Osteoblast (primary cell): Measurements from ENCODE around the gene LRRC14B. TPM values are rescaled to one million over a fixed set of nuclear protein-coding genes. Genes with fewer than 3 reads are reported as not detected.

Experiments used
- DNase-seq: peaks from one replicate; pipeline ENCODE4 v3.0.0; 2011; ENCODE audit warnings: low spot score, mixed read lengths; ENCODE audit not compliant: insufficient read length; ENCODE audit errors: missing footprints
- H2AFZ ChIP-seq: 2 replicates; pipeline ENCODE4 v1.6.0; 2011; ENCODE audit warnings: mild to moderate bottlenecking, low read length
- H3K27ac ChIP-seq: 2 replicates; pipeline ENCODE4 v1.5.1; 2011; ENCODE audit warnings: mild to moderate bottlenecking, low read depth, low read length, moderate library complexity
- H3K27me3 ChIP-seq: 2 replicates; pipeline ENCODE4 v1.6.0; 2012; ENCODE audit warnings: mild to moderate bottlenecking, control low read depth, inconsistent platforms, low read length, moderate library complexity; ENCODE audit not compliant: insufficient read depth
- H3K36me3 ChIP-seq: 2 replicates; pipeline ENCODE4 v1.5.1; 2011; ENCODE audit warnings: mild to moderate bottlenecking, low read length, control low read depth, moderate library complexity; ENCODE audit not compliant: insufficient read depth
- H3K4me1 ChIP-seq: 2 replicates; pipeline ENCODE4 v1.5.1; 2011; ENCODE audit warnings: mild to moderate bottlenecking, low read length, control low read depth, moderate library complexity; ENCODE audit not compliant: insufficient read depth
- H3K4me2 ChIP-seq: 2 replicates; pipeline ENCODE4 v1.6.0; 2011; ENCODE audit warnings: mild to moderate bottlenecking, low read length; ENCODE audit not compliant: insufficient read depth
- H3K4me3 ChIP-seq: fragments of 200-600 bp; sonication (generic); 3 replicates; pipeline ENCODE4 v1.5.1; 2012; ENCODE audit warnings: mild to moderate bottlenecking, low read length, inconsistent platforms; ENCODE audit not compliant: insufficient read depth
- H3K79me2 ChIP-seq: 2 replicates; pipeline ENCODE4 v1.6.0; 2012; ENCODE audit warnings: mild to moderate bottlenecking, low read length, control low read depth, inconsistent platforms; ENCODE audit not compliant: insufficient read depth
- H3K9me3 ChIP-seq: 2 replicates; pipeline ENCODE4 v1.5.1; 2011; ENCODE audit warnings: low read depth, low read length, control low read depth
- H4K20me1 ChIP-seq: 2 replicates; pipeline ENCODE4 v1.6.0; 2012; ENCODE audit warnings: mild to moderate bottlenecking, low read length, control low read depth; ENCODE audit not compliant: insufficient read depth
- CTCF ChIP-seq: IDR thresholded peaks from 2 replicates; pipeline ENCODE4 v1.5.1; 2011; ENCODE audit warnings: mild to moderate bottlenecking, low read depth, low read length, moderate library complexity; ENCODE audit errors: extremely low read depth
- total RNA-seq: library from RNA; depleted of rRNA; stranded (reverse); fragments of >200 nt; gene quantifications from 2 replicates; pipeline ENCODE4 v1.2.3, GENCODE V29; 2012

Gene LRRC14B
- total RNA-seq, 1 donor = under 0.01 TPM

GRCh38 chr5:185095-186070, 5.9 kb upstream of the LRRC14B start:
- H4K20me1 ChIP-seq = no peaks in the 10 kb centered on the region
- H3K27me3 ChIP-seq = peaks cover 23% of the 10 kb centered on the region
- peak; percentile 75 for DNase-seq
- H2AFZ ChIP-seq = no peak overlapping the region
- no peak overlapping the region for H3K4me3 ChIP-seq
- no peaks in the 10 kb centered on the region for H3K36me3 ChIP-seq
- H3K79me2 ChIP-seq = no peaks in the 10 kb centered on the region
- no peaks in the 10 kb centered on the region for H3K9me3 ChIP-seq
- H3K4me2 ChIP-seq = no peak overlapping the region
- peaks cover 4% of the 10 kb centered on the region for H3K4me1 ChIP-seq
- H3K27ac ChIP-seq = no peak overlapping the region
- TF ChIP-seq CTCF = no peak

DNA sequence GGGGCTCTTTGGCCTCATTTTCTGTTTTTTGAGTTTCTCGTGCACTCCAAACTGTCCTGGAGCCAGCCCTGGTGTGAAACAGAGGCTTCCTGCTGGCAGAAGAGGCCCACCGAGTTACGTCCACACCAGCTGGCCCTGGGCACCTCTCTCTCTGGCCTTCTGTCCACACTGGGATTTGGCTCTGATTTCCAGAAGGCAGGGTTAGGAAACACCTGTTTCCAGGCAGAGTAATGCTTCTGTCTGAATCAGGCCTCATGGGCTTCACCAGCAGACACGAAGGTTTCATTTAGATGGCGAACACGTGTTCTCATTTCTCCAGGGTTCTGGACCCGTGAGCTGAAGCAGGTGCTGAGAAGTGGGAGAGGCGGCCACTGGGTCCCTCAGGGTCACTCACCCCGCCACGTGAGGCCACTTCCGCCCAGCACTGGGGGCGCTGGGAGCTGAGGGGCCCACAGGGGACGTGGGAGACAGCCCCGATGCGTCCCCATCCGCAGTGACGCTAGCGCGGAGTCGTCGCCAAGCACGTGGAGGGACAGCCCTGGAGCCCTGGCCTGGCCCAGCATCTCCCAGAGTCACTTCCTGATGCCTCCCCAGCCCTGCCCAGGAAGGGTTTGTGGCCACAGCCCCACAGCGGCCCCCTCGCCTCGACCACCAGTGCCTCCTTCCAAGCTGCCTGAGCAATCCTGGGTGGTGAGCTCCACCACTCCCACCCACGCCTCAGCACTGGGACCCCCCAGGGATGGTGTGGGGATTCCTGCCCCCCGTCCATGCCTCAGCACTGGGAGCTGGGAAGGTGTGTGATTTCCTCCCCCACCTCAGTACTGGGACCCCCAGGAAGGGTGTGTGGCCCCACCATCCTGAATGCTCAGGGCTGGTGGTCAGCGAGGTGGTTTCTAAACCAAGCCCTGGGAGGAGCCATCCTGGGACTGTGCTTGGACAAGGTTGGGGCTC, 4.9 kb upstream of the LRRC14B start:
- Histone ChIP-seq H3K79me2 (no peaks in the 10 kb centered on the region), H3K9me3 (no peaks in the 10 kb centered on the region), H4K20me1 (peaks cover 4% of the 10 kb centered on the region), H3K27me3 (peaks cover 24% of the 10 kb centered on the region), H3K4me2 (no peak overlapping the region), H3K4me1 (peaks cover 4% of the 10 kb centered on the region), H3K27ac (no peak overlapping the region), H3K36me3 (no peaks in the 10 kb centered on the region), H3K4me3 (no peak overlapping the region), H2AFZ (no peak overlapping the region)
- no peak for TF ChIP-seq CTCF
- peak; percentile 83 for DNase-seq

GRCh38 chr5:187042-187431, 4.3 kb upstream of the LRRC14B start:
- Histone ChIP-seq H2AFZ (no peak overlapping the region), H3K4me3 (no peak overlapping the region), H3K27me3 (peaks cover 31% of the 10 kb centered on the region), H3K27ac (no peak overlapping the region), H3K4me2 (no peak overlapping the region), H3K9me3 (no peaks in the 10 kb centered on the region), H3K79me2 (no peaks in the 10 kb centered on the region), H3K4me1 (peaks cover 4% of the 10 kb centered on the region), H4K20me1 (peaks cover 4% of the 10 kb centered on the region), H3K36me3 (no peaks in the 10 kb centered on the region)
- DNase-seq = peak; percentile 44
- no peak for TF ChIP-seq CTCF
